H1 (cell line): ENCODE results near the gene SPPL3. TPM values are rescaled to one million over a fixed set of nuclear protein-coding genes. Genes with fewer than 3 reads are reported as not detected.

Experiments
- CHD7 ChIP-seq: fragments of 300-600 bp; sonication (generic); IDR thresholded peaks from 2 replicates; pipeline ENCODE4 v1.7.1; 2012; ENCODE audit warnings: low read length, moderate library complexity, mild to moderate bottlenecking, inconsistent platforms; ENCODE audit not compliant: insufficient replicate concordance
- EGR1 ChIP-seq: IDR thresholded peaks from 2 replicates; pipeline ENCODE4 v1.6.1; 2011; ENCODE audit warnings: low read depth, low read length, borderline replicate concordance
- HDAC2 ChIP-seq, 2 experiments: fragments of 300-600 bp in 1 of 2; sonication (generic) in 1 of 2; IDR thresholded peaks; 2 replicates each; pipeline ENCODE4 v1.6.1; 2011 to 2012; ENCODE audit warnings: low read depth in 2 of 2, low read length in 2 of 2, mild to moderate bottlenecking in 2 of 2, moderate library complexity in 2 of 2, borderline replicate concordance in 1 of 2, inconsistent platforms in 1 of 2
- KDM1A ChIP-seq: fragments of 200-600, 300-600 bp; sonication (generic); IDR thresholded peaks from 2 replicates; pipeline ENCODE4 v1.7.1; 2016; ENCODE audit warnings: mild to moderate bottlenecking, low read length, borderline replicate concordance
- SP1 ChIP-seq: IDR thresholded peaks from 2 replicates; pipeline ENCODE4 v1.6.1; 2011; ENCODE audit warnings: low read depth, low read length
- SP4 ChIP-seq: IDR thresholded peaks from 2 replicates; pipeline ENCODE4 v1.6.1; 2012; ENCODE audit warnings: low read length, inconsistent platforms
- polyA plus RNA-seq, 7 experiments: library from polyadenylated mRNA; depleted of rRNA in 3 of 7; stranded (reverse) in 5 of 7; unstranded in 2 of 7; fragments of >200 nt in 5 of 7; fragments of 200-250 nt in 2 of 7; gene quantifications; 1 replicate in 5 of 7; 2 replicates in 1 of 7; 4 replicates in 1 of 7; pipeline versions ENCODE4 v1.2.1 to v1.2.3, GENCODE V29; 2011 to 2013; ENCODE audit warnings: missing spikeins in 2 of 7, mixed read lengths in 2 of 7
- total RNA-seq: library from RNA; stranded (reverse); fragmentation: NEBNext Ultra II Directional; extraction: Animal tissue kit (Norgen Biotek cat#: 25700); gene quantifications from 2 replicates; pipeline ENCODE4 v1.2.1, GENCODE V29; 2021

Gene SPPL3
- total and polyA plus RNA-seq, 2 of the 8 experiments (the other 6 are each of a cell fraction or from before 2014, with no cell fraction given): 27.3 to 48.4 TPM

GRCh38 chr12:120774169-120774916 is 129.8 kb downstream of the SPPL3 start (continued):
- TF ChIP-seq CHD7 (no peak), SP1 (no peak), HDAC2 (IDR thresholded peaks at IDR 0.05; ENCODE audit: borderline replicate concordance in 1 of 2, low read depth in 2 of 2, low read length in 2 of 2) (no peak), EGR1 (no peak), SP4 (no peak), KDM1A (no peak)
- TF ChIP-seq, all 59 proteins: peak for 0
